OCI-LY7 (cell line): ENCODE results near the gene HSD17B4. TPM values are rescaled to one million over a fixed set of nuclear protein-coding genes. Genes with fewer than 3 reads are reported as not detected.
"Not testable (repeated sequence)": the region's sequence is repeated elsewhere in the genome, so short reads cannot be mapped to it uniquely, and the experiment has no call there.

Experiments
- BruUV-seq: library from RNA; stranded (reverse); fragments of 400-500 nt; replicated peaks from 2 replicates; lab custom pipeline; 2021; lab: Mats Ljungman, UMichigan
- CTCF ChIA-PET: fragments of 300-600 bp; sonication (Branson Sonifier 250); formaldehyde crosslinking; loops from one replicate; lab custom pipeline; 2022; ENCODE audit warnings: antibody characterized with exemption; ENCODE audit not compliant: unreplicated experiment; lab: Charles Lee
- POLR2A ChIA-PET: fragments of 300-600 bp; sonication (Branson Sonifier 250); formaldehyde crosslinking; loops from one replicate; lab custom pipeline; 2022; ENCODE audit warnings: antibody characterized with exemption; lab: Charles Lee
- DNase-seq: peaks from one replicate; pipeline ENCODE4 v3.0.0-alpha.2; 2015; ENCODE audit warnings: low spot score
- H2AFZ ChIP-seq: fragments of 200-600 bp; sonication (generic), shearing (Covaris generic); 2 replicates; pipeline ENCODE4 v1.6.1; 2014; ENCODE audit warnings: mild to moderate bottlenecking, antibody characterized with exemption, low read length, moderate library complexity
- H3K27ac ChIP-seq: fragments of 200-600 bp; sonication (generic); 2 replicates; pipeline ENCODE4 v1.5.1; 2014; ENCODE audit warnings: mixed run types, low read depth, mild to moderate bottlenecking, moderate library complexity, low read length, inconsistent platforms; ENCODE audit not compliant: poor library complexity, severe bottlenecking
- H3K36me3 ChIP-seq: fragments of 200-600 bp; sonication (generic); 2 replicates; pipeline ENCODE4 v1.6.1; 2014; ENCODE audit warnings: mild to moderate bottlenecking, antibody characterized with exemption, low read length, moderate library complexity, mixed read lengths; ENCODE audit not compliant: insufficient read depth
- H3K4me1 ChIP-seq: fragments of 200-600 bp; sonication (generic); 2 replicates; pipeline ENCODE4 v1.5.1; 2014; ENCODE audit warnings: mild to moderate bottlenecking, low read length; ENCODE audit not compliant: insufficient read depth, poor library complexity, severe bottlenecking
- H3K4me2 ChIP-seq: fragments of 200-600 bp; sonication (generic); 2 replicates; pipeline ENCODE4 v1.6.1; 2014; ENCODE audit warnings: mild to moderate bottlenecking, low read length
- H3K4me3 ChIP-seq: fragments of 200-600 bp; sonication (generic); 2 replicates; pipeline ENCODE4 v1.5.1; 2014; ENCODE audit warnings: mild to moderate bottlenecking, low read depth, low read length; ENCODE audit not compliant: poor library complexity, severe bottlenecking
- H3K79me2 ChIP-seq: fragments of 200-600 bp; sonication (generic); 2 replicates; pipeline ENCODE4 v1.6.1; 2016; ENCODE audit warnings: low read depth, mild to moderate bottlenecking, low read length, moderate library complexity, mixed read lengths; ENCODE audit not compliant: insufficient read depth
- H3K9me2 ChIP-seq: fragments of 200-600 bp; sonication (generic); 2 replicates; pipeline ENCODE4 v1.6.1; 2016; ENCODE audit warnings: mild to moderate bottlenecking, low read length, mixed read lengths; ENCODE audit not compliant: insufficient read depth
- H3K9me3 ChIP-seq: fragments of 200-600 bp; sonication (generic); 2 replicates; pipeline ENCODE4 v1.6.1; 2014; ENCODE audit warnings: mild to moderate bottlenecking, mixed run types, low read length, mixed read lengths
- H4K20me1 ChIP-seq: fragments of 200-600 bp; sonication (generic); 2 replicates; pipeline ENCODE4 v1.6.1; 2014; ENCODE audit warnings: mild to moderate bottlenecking, antibody characterized with exemption, low read length, moderate library complexity, mixed read lengths; ENCODE audit not compliant: insufficient read depth
- EZH2phosphoT487 ChIP-seq: fragments of 200-600 bp; sonication (generic); IDR thresholded peaks from 2 replicates; pipeline ENCODE4 v1.6.1; 2018; ENCODE audit warnings: low read depth, borderline replicate concordance, mild to moderate bottlenecking, mixed run types, antibody characterized with exemption, low read length, moderate library complexity, mixed read lengths
- intact Hi-C: fragments of 100-400 bp; cut with micrococcal nuclease; formaldehyde crosslinking; loops from one replicate; pipeline ENCODE4 v1.10.0; 2022; ENCODE audit not compliant: unreplicated experiment
- total RNA-seq, 2 experiments: library from RNA; depleted of rRNA in 1 of 2; stranded (reverse); fragments of >200 nt in 1 of 2; shearing (Covaris generic) in 1 of 2; gene quantifications; 2 replicates each; pipeline ENCODE4 v1.2.3, GENCODE V29; 2014 to 2022
- TF ChIP-seq, protein P1 (sequence below): fragments of 200-600 bp; sonication (generic); conservative IDR thresholded peaks from 2 replicates; pipeline ENCODE4 v1.5.1; 2014; ENCODE audit warnings: mild to moderate bottlenecking, antibody characterized with exemption, low read length, moderate library complexity, mixed read lengths

HSD17B4 gene
- total RNA-seq, 2 experiments from 2014 or later, result 55.4 to 145 TPM

DNA sequence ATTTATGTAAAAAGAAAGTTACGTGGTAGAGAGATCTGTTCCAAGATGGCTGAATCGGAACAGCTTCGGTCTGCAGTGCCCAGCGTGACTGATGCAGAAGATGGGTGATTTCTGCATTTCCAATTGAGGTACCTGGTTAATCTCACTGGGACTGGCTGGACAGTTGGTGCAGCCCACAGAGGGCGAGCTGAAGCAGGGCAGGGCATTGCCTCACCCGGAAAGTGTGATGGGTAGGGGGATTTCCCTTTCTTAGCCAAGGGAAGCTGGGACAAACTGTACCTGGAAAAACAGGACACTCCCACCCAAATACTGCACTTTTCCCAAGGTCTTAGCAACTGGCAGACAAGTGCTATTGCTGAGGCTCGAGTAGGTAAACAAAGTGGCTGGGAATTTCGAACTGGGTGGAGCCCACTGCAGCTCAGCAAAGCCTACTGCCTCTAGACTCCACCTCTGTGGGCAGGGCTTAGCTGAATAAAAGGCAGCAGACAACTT, 13.1 kb upstream of the HSD17B4 start:
- no peak for DNase-seq
- intact Hi-C loops, result no loop called here
- H4K20me1 ChIP-seq, result no peaks in the 10 kb centered on the region
- H2AFZ ChIP-seq, result no peak overlapping the region
- no peak overlapping the region for H3K27ac ChIP-seq
- no peaks in the 10 kb centered on the region for H3K4me1 ChIP-seq
- H3K4me3 ChIP-seq, result no peak overlapping the region
- H3K9me2 ChIP-seq, result no peaks in the 10 kb centered on the region
- no TSS peak for BruUV-seq
- no peaks in the 10 kb centered on the region for H3K79me2 ChIP-seq
- H3K36me3 ChIP-seq, result no peaks in the 10 kb centered on the region
- CTCF ChIA-PET, result no interaction called here
- H3K9me3 ChIP-seq, result 0 out of 2 replicates have a peak, but pooled peaks cover 4% of the 10 kb centered on the region
- H3K4me2 ChIP-seq, result no peak overlapping the region; the same call in 1 of the 2 replicates
- TF ChIP-seq, protein P1, sequence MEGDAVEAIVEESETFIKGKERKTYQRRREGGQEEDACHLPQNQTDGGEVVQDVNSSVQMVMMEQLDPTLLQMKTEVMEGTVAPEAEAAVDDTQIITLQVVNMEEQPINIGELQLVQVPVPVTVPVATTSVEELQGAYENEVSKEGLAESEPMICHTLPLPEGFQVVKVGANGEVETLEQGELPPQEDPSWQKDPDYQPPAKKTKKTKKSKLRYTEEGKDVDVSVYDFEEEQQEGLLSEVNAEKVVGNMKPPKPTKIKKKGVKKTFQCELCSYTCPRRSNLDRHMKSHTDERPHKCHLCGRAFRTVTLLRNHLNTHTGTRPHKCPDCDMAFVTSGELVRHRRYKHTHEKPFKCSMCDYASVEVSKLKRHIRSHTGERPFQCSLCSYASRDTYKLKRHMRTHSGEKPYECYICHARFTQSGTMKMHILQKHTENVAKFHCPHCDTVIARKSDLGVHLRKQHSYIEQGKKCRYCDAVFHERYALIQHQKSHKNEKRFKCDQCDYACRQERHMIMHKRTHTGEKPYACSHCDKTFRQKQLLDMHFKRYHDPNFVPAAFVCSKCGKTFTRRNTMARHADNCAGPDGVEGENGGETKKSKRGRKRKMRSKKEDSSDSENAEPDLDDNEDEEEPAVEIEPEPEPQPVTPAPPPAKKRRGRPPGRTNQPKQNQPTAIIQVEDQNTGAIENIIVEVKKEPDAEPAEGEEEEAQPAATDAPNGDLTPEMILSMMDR, result no peak
- TF ChIP-seq EZH2phosphoT487, result no peak
- POLR2A ChIA-PET, result interaction anchor here (0.8 kb wide), 1 partner anchor 84 kb away, joined by 5 read pairs; no protein-coding TSS in a partner anchor

DNA sequence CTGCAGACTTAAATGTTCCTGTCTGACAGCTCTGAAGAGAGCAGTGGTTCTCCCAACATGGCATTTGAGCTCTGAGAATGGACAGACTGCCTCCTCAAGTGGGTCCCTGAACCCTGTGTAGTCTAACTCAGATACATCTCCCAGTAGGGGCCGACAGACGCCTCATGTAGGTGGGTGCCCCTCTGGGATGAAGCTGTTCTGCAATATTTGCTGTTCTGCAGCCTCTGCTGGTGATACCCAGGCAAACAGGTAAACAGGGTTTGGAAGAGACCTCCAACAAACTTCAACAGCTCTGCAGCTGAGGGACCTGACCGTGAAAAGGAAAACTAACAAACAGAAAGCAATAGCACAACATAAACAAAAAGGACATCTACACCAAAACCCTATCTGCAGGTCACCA, 12.7 kb upstream of the HSD17B4 start:
- H3K27ac ChIP-seq, H3K4me3 ChIP-seq, H3K4me2 ChIP-seq, H3K4me1 ChIP-seq, H4K20me1 ChIP-seq, H3K79me2 ChIP-seq, CTCF ChIA-PET, POLR2A ChIA-PET, DNase-seq, H3K9me3 ChIP-seq, H3K36me3 ChIP-seq, intact Hi-C loops, BruUV-seq, H2AFZ ChIP-seq, H3K9me2 ChIP-seq: not testable (repeated sequence)

DNA sequence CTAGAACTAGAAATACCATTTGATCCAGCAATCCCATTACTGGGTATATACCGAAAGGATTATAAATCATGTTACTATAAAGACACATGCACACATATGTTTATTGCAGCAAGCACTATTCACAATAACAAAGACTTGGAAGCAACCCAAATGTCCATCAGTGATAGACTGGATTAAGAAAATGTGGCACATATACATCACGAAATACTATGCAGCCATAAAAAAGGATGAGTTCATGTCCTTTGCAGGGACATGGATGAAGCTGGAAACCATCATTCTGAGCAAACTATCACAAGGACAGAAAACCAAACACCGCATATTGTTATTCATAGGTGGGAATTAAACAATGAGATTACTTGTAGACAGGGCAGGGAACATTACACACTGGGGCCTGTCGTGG, 7.7 kb upstream of the HSD17B4 start:
- H4K20me1 ChIP-seq, H3K27ac ChIP-seq, H3K79me2 ChIP-seq, intact Hi-C loops, POLR2A ChIA-PET, H3K36me3 ChIP-seq, H3K4me2 ChIP-seq, BruUV-seq, H3K4me1 ChIP-seq, H3K9me3 ChIP-seq, DNase-seq, H2AFZ ChIP-seq, CTCF ChIA-PET, H3K9me2 ChIP-seq, H3K4me3 ChIP-seq: not testable (repeated sequence)

DNA sequence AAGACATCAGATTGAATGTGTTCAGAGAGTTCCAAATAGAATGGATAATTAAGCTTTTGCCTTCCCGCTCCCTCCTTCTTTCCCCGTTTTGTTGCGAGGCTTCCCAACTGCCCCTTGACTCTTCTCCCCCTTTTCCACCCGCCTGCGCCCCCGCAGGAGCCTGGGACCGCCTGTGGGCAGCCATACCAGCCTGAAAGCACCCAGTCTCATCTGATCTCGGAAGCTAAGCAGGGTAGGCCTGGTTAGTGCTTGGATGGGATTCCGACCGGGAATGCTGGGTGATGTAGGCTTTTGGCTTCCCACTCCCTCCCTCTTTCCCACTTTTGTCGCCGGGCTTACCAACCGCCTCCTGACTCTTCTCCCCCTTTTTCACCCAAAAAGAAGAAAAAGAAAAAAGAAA, 6.8 kb upstream of the HSD17B4 start:
- ChIA-PET CTCF (no interaction called here), POLR2A (no interaction called here)
- Histone ChIP-seq H2AFZ (no peak overlapping the region), H4K20me1 (no peaks in the 10 kb centered on the region), H3K27ac (no peak overlapping the region), H3K4me3 (no peak overlapping the region), H3K4me2 (no peak overlapping the region), H3K36me3 (no peaks in the 10 kb centered on the region), H3K9me3 (peaks cover 10% of the 10 kb centered on the region; the same call in 1 of the 2 replicates), H3K9me2 (no peaks in the 10 kb centered on the region), H3K79me2 (no peaks in the 10 kb centered on the region), H3K4me1 (no peaks in the 10 kb centered on the region)
- TF ChIP-seq, protein P1, result no peak
- no peak for TF ChIP-seq EZH2phosphoT487
- intact Hi-C loops, result no loop called here
- BruUV-seq, result no TSS peak
- no peak for DNase-seq
